ENCODE data around the gene DIAPH1.

The DIAPH1 gene

DNA sequence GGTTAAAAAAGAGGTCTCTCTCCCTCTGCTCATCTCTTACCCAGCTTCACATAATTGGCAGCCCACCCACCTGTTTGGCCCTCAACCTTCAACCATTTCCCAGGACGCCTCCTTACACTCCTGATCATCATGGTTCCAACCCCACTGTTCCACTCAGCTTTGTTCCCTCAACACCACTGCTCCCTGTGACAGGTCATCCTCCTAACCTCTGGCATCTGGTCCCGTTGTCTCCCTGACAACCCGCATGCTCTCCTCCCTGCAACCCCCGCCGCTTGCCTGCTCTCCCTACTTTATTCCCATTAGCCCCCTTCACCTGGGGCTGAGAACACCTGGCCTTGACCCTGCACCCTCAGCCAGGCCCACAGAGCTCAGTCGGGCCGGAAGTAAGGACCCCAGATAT is 117.0 kb downstream of the DIAPH1 start:
- no peak for DNase-seq

DNA sequence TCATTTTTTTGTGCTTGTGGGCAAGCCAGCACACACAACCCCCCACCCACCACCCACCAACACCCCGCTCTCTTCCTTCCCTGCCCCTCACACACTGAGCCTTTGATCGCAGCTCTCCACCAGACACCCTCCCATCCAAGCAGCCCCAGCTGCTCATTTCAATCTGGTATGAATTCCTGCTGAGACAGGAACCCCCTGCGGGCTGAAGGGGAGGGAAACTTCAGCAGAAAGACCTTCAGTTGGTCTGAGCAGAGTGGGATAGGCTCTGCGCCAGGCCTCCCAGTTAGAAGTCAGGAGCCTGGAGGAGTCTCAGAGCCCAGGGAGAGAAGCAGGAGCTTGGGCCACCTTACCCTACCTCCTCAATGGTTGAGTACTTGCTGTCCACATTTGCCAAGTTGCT is 122.8 kb downstream of the DIAPH1 start:
- no peak for DNase-seq

DNA sequence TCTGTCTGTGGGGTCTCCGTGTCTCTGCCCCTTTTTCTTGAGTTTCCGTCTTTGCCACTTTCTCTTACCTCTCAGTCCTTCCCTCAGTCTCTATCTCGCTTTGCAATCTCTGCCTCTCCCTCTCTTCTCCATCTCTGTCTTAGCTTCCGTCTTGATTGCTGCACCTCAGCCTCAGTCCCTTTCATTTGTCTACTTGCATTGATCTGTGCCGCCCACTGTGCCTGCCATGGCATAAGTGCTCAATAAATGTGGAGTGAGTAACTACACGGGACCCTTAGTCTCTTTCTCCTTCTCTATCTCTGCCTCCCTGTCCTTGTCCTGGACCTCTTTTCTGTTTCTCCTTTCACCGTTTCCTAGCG is 123.4 kb downstream of the DIAPH1 start:
- no peak for DNase-seq

DNA sequence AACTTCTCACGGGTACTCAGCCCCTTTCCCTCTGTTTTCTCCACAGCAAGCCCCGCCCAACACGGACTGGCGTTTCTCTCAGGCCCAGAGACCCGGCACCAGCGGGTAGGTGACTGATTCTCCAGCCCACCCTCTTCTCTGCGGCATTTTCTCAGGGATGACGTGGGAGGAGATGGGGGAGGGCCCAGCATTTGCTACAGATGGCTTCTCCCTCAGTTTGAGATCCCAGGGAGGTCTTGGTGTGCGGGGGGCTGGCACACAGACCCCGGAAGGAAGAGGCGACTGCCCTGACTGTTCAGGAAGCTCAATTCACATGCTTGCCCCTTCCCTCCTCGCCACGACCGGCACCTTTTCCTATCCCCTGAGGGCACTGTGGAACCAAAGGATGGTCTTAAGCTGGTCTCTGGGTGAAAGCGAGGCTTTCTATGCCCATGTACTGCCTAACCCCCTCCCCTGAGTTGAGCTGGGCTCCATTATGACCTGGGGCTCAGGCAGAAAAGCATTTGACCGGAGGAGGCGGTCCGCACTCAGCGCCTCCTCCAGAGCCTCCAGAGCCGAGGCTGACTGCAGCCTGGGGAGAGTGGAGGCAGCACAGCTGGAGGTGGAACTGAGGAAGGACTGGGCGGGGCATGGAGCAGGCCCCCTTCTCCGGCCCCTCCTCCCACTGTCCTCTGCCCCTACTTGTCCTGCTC is 123.9 kb downstream of the DIAPH1 start:
- no peak for DNase-seq

GRCh38 chr5:141493500-141494422 is 125.0 kb downstream of the DIAPH1 start:
- DNase-seq, result no peak

GRCh38 chr5:141492168-141492885 is 126.5 kb downstream of the DIAPH1 start:
- peak in 1 of 2 donors; percentile 3 for DNase-seq

DNA sequence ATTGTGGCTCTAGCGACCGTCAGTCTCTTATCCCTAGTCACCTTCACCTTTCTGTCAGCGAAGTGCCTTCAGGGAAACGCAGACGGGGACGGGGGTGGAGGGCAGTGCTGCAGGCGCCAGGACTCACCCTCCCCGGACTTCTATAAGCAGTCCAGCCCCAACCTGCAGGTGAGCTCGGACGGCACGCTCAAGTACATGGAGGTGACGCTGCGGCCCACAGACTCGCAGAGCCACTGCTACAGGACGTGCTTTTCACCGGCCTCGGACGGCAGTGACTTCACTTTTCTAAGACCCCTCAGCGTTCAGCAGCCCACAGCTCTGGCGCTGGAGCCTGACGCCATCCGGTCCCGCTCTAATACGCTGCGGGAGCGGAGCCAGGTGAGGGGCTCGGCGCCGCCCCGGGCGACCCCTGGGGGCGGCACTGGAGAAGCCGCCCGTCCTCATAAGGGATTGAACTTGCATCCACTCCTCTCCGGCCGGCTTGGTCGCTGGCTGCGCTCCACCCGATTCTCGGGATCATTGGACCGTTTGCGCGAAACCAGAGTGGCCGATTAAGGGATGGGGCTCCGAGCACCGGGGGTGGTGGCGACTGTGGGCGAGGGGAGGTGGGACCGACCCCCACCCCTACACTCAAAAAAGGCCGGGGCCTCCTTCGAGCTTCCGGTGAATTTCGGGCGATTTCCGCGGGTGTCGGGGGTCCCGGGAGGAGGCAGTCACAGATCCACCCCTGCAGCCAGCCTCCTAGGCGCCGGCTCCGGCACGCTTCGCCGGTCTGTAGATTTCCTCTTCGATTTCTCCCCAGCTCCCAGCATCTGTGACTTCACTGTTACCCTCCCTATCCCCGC is 127.3 kb downstream of the DIAPH1 start:
- no peak for DNase-seq

DNA sequence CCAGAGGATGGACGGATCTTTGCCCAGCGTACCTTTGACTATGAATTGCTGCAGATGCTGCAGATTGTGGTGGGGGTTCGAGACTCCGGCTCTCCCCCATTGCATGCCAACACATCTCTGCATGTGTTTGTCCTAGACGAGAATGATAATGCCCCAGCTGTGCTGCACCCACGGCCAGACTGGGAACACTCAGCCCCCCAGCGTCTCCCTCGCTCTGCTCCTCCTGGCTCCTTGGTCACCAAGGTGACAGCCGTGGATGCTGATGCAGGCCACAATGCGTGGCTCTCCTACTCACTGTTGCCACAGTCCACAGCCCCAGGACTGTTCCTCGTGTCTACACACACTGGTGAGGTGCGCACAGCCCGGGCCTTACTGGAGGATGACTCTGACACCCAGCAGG is 128.0 kb downstream of the DIAPH1 start:
- no peak for DNase-seq

GRCh38 chr5:141490271-141490670 is 128.5 kb downstream of the DIAPH1 start:
- DNase-seq, result no peak

- no peak for DNase-seq
Observed at GRCh38 chr5:141489841-141490240, 129.0 kb downstream of the DIAPH1 start.

GRCh38 chr5:141488591-141489561 is 129.9 kb downstream of the DIAPH1 start, which contains the start of gene PCDHGC5:
TSS of gene PCDHGC5 (plus strand) at chr5:141489081. CDS start at chr5:141489241, 160 bp downstream.
- no peak for DNase-seq

DNA sequence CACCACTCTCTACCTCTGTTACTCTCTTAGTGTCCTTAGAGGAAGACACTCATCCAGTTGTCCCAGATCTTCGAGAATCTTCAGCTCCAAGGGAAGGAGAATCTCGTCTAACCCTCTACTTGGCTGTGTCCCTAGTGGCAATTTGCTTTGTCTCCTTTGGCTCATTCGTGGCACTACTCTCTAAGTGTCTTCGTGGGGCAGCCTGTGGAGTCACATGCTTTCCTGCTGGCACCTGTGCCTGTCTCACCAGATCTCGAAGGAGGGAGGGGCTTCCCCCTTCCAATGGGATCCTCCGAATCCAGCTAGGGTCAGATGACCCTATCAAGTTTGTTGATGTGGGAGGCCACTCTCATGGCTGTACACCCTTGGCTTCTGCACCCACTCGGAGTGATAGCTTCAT is 131.7 kb downstream of the DIAPH1 start:
- DNase-seq, result no peak

GRCh38 chr5:141486091-141486490 is 132.7 kb downstream of the DIAPH1 start:
- DNase-seq, result no peak

- no peak for DNase-seq
Observed at GRCh38 chr5:141485321-141486055, 133.3 kb downstream of the DIAPH1 start.

DNA sequence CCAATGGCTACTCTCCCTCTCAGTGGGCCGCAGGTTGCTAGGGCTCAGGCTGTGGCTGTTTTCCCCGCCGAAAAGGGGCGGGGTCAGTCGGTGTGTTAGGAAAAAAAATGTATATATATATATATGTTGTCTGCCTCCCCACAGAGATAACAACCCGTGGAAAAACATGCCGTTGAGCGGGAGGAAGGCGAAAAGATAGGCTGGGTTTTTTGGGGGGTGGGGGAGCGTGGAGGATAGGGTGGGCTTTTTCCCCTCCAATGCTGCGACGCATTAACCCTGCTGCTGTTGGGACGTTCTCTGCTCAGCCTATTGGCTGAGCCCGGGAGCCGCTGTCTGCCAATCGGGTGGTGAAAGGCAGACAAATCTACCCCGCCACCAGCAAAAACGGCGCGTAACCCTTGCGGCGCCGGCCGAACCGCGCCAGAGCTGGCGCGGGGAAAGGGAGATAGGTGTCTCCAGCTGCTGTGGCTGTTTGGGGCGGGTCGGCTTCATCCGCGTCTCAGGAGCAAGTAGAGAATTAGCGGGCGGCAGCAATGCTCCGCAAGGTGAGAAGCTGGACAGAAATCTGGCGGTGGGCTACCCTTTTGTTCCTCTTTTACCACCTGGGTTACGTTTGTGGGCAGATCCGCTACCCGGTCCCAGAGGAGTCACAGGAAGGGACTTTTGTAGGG is 134.0 kb downstream of the DIAPH1 start, which contains the start of gene PCDHGC4:
PCDHGC4 (plus strand) TSS at position 390 of the 671 bp plus-strand sequence; CDS start at position 534, 144 bp downstream.
- DNase-seq, result no peak

DNA sequence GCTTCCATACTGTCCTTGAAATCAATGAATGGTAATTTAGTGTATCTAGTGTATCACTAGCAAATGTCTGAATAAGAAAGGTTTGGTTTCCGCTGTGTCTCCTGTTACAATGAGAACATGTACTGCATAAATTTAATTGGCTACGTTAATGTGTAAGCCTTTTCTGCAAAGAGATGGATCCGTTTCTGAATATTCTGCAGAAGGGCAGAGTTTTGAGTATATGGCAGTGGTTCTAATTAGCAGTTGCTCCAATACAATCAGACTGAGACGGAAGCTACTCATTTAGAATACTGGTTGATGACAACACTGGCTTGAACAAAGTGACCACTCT is 134.5 kb downstream of the DIAPH1 start:
- no peak for DNase-seq

GRCh38 chr5:141483902-141484301 is 134.9 kb downstream of the DIAPH1 start:
- no peak for DNase-seq

- no peak for DNase-seq
Observed at GRCh38 chr5:141479776-141480175, 139.0 kb downstream of the DIAPH1 start.

DNA sequence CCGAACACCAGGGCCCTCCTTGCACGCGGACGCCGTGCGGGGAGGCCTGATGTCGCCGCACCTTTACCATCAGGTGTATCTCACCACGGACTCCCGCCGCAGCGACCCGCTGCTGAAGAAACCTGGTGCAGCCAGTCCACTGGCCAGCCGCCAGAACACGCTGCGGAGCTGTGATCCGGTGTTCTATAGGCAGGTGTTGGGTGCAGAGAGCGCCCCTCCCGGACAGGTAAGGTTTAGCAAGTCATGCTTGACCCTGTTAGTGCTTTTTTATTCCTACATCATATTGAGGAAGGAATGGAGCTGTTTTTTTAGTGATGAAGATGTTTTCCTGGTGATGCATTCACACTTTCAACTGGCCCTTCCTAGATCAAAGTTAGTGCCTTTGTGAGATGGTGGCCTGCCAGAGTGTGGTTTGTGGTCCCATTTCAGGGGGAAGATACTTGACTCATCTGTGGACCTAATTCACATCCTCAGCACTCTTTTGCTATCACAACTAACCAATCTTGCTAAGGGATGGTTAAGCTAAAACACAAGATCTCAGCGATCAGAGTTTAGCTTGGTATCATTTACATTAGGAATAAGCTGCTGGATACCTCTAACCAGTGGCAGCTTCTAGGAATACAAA is 140.4 kb downstream of the DIAPH1 start:
- DNase-seq, result no peak

Data from CD4-positive, alpha-beta T cell treated with Interleukin-4 for 1 hour (primary cell).